Cortex of kidney (tissue), 1 donor: ENCODE results near the gene TENM3.

ENCODE experiments used
- DNase-seq: peaks from one replicate; lab custom pipeline; 2025; lab: John Stamatoyannopoulos, UW

TENM3 gene

GRCh38 chr4:182564724-182565369, 321.6 kb downstream of the TENM3 start:
- no peak for DNase-seq

- no peak for DNase-seq
Observed at GRCh38 chr4:182567119-182567518, 323.9 kb downstream of the TENM3 start.

GRCh38 chr4:182569561-182569960, 326.4 kb downstream of the TENM3 start:
- no peak for DNase-seq

GRCh38 chr4:182574706-182575105, 331.5 kb downstream of the TENM3 start:
- DNase-seq: no peak

- no peak for DNase-seq
Observed at GRCh38 chr4:182575225-182575624, 332.0 kb downstream of the TENM3 start.

- no peak for DNase-seq
Observed at GRCh38 chr4:182576601-182577289, 333.5 kb downstream of the TENM3 start.

GRCh38 chr4:182577411-182577810, 334.2 kb downstream of the TENM3 start:
- DNase-seq: no peak

- DNase-seq: no peak
Observed at GRCh38 chr4:182578402-182578801, 335.2 kb downstream of the TENM3 start.

- DNase-seq: no peak
Observed at GRCh38 chr4:182582245-182582644, 339.0 kb downstream of the TENM3 start.

- no peak for DNase-seq
Observed at GRCh38 chr4:182583703-182584415, 340.7 kb downstream of the TENM3 start.

GRCh38 chr4:182585321-182585720, 342.1 kb downstream of the TENM3 start:
- DNase-seq: no peak

- DNase-seq: no peak
Observed at GRCh38 chr4:182589100-182589499, 345.9 kb downstream of the TENM3 start.

GRCh38 chr4:182593402-182593801, 350.2 kb downstream of the TENM3 start:
- no peak for DNase-seq

GRCh38 chr4:182593864-182594263, 350.7 kb downstream of the TENM3 start:
- DNase-seq: no peak

GRCh38 chr4:182600093-182600492, 356.9 kb downstream of the TENM3 start:
- no peak for DNase-seq

GRCh38 chr4:182600856-182601255, 357.7 kb downstream of the TENM3 start:
- no peak for DNase-seq

- DNase-seq: no peak
Observed at GRCh38 chr4:182604161-182604622, 361.0 kb downstream of the TENM3 start.

- DNase-seq: no peak
Observed at GRCh38 chr4:182604953-182605352, 361.8 kb downstream of the TENM3 start.

- no peak for DNase-seq
Observed at GRCh38 chr4:182608525-182608924, 365.3 kb downstream of the TENM3 start.

GRCh38 chr4:182616476-182616875, 373.3 kb downstream of the TENM3 start:
- no peak for DNase-seq

GRCh38 chr4:182619660-182620059, 376.5 kb downstream of the TENM3 start:
- DNase-seq: no peak

- DNase-seq: no peak
Observed at GRCh38 chr4:182620111-182620980, 377.1 kb downstream of the TENM3 start.
